ENCODE results near the gene CWC25. TPM values are rescaled to one million over a fixed set of nuclear protein-coding genes. Genes with fewer than 3 reads are reported as not detected.

The CWC25 gene
- total and polyA plus RNA-seq, 2 of the 13 experiments (the other 11 are each of a cell fraction or from before 2014, with no cell fraction given) = 15.6 to 22.7 TPM

GRCh38 chr17:38752308-38753070 lies 72.6 kb downstream of the CWC25 start, which contains the start of gene PSMB3 (continued):
- TF ChIP-seq KIAA2018 (CRISPR knock-in tag; IDR thresholded peaks at IDR 0.05; ENCODE audit: borderline replicate concordance) (no peak; the same call in 1 of the 2 replicates), MIXL1 (CRISPR knock-in tag; IDR thresholded peaks at IDR 0.05) (peak; percentile 67; the same call in 1 of the 2 replicates), CEBPB (IDR thresholded peaks at IDR 0.05; ENCODE audit: borderline replicate concordance, low read depth, low read length) (peak; percentile 95), MXD4 (CRISPR knock-in tag; IDR thresholded peaks at IDR 0.05) (peak; percentile 99), ZSCAN20 (CRISPR knock-in tag; IDR thresholded peaks at IDR 0.05; ENCODE audit: borderline replicate concordance) (no peak), ZNF230 (CRISPR knock-in tag; IDR thresholded peaks at IDR 0.05) (peak; percentile 79; the same call in 1 of the 2 replicates), GTF3A (CRISPR knock-in tag; conservative IDR thresholded peaks at IDR 0.05) (no peak), HCFC1 (IDR thresholded peaks at IDR 0.05; ENCODE audit: low read depth, low read length) (no peak), RFX5 (IDR thresholded peaks at IDR 0.05; ENCODE audit: low read depth, low read length) (0 out of 2 replicates have a peak, but pooled peaks have one; percentile 43), PITX1 (CRISPR knock-in tag; IDR thresholded peaks at IDR 0.05) (peak; percentile 40; the same call in 1 of the 2 replicates), HIVEP1 (CRISPR knock-in tag; IDR thresholded peaks at IDR 0.05) (no peak), MLXIP (CRISPR knock-in tag; IDR thresholded peaks at IDR 0.05; ENCODE audit: borderline replicate concordance) (no peak)
- TF ChIP-seq, protein P1, sequence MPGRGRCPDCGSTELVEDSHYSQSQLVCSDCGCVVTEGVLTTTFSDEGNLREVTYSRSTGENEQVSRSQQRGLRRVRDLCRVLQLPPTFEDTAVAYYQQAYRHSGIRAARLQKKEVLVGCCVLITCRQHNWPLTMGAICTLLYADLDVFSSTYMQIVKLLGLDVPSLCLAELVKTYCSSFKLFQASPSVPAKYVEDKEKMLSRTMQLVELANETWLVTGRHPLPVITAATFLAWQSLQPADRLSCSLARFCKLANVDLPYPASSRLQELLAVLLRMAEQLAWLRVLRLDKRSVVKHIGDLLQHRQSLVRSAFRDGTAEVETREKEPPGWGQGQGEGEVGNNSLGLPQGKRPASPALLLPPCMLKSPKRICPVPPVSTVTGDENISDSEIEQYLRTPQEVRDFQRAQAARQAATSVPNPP (CRISPR knock-in tag; IDR thresholded peaks at IDR 0.05) = no peak; the same call in 1 of the 2 replicates
- TF ChIP-seq, protein P2, sequence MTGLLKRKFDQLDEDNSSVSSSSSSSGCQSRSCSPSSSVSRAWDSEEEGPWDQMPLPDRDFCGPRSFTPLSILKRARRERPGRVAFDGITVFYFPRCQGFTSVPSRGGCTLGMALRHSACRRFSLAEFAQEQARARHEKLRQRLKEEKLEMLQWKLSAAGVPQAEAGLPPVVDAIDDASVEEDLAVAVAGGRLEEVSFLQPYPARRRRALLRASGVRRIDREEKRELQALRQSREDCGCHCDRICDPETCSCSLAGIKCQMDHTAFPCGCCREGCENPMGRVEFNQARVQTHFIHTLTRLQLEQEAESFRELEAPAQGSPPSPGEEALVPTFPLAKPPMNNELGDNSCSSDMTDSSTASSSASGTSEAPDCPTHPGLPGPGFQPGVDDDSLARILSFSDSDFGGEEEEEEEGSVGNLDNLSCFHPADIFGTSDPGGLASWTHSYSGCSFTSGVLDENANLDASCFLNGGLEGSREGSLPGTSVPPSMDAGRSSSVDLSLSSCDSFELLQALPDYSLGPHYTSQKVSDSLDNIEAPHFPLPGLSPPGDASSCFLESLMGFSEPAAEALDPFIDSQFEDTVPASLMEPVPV (CRISPR knock-in tag; IDR thresholded peaks at IDR 0.05) = peak; percentile 93; the same call in 1 of the 2 replicates

All from HepG2 (cell line).